Nephron progenitor cell (in vitro differentiated cells): Measurements from ENCODE around the gene LYZL4.

ENCODE experiments used
- DNase-seq: peaks from one replicate; pipeline ENCODE4 v3.0.0; 2021
- H3K27ac Mint-ChIP-seq: 2 replicates; pipeline ENCODE4 v1.8.0; 2021; ENCODE audit warnings: mild to moderate bottlenecking, moderate library complexity, mixed read lengths
- H3K27me3 Mint-ChIP-seq: 2 replicates; pipeline ENCODE4 v1.8.0; 2021; ENCODE audit warnings: mild to moderate bottlenecking, low read depth, mixed read lengths; ENCODE audit not compliant: poor library complexity
- H3K36me3 Mint-ChIP-seq: 2 replicates; pipeline ENCODE4 v1.8.0; 2021; ENCODE audit warnings: low read depth, mixed read lengths
- H3K4me1 Mint-ChIP-seq: 2 replicates; pipeline ENCODE4 v1.8.0; 2021; ENCODE audit warnings: mixed read lengths
- H3K4me3 Mint-ChIP-seq: 2 replicates; pipeline ENCODE4 v1.8.0; 2021; ENCODE audit warnings: mild to moderate bottlenecking, moderate library complexity, mixed read lengths
- H3K9me3 Mint-ChIP-seq: 2 replicates; pipeline ENCODE4 v1.8.0; 2021; ENCODE audit warnings: mild to moderate bottlenecking, moderate library complexity, mixed read lengths
- TF ChIP-seq, protein P1 (sequence below): fragments of 200-600 bp; sonication (generic); IDR thresholded peaks from 2 replicates; pipeline ENCODE4 v1.5.0; 2021; ENCODE audit warnings: antibody characterized with exemption

The LYZL4 gene

DNA sequence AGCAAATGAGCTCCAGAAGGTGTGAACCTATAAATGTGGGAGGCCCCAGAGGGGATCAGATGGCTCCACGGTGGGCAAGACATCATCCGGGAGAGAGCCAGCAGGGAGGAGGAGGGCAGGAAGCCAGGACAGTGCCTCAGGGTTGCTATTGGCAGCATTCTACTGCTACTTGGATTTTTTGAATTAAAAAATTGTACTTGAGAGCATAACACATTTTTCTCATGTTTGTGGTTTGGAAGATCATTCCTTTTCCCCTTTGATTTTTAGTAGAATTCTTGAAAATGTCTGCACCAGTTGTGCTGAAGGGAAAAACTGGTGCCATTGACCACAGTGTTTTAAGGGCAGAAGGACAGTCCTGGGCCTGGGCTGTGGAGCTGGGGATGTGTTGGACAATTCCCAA, 59.2 kb downstream of the LYZL4 start:
- Mint-ChIP-seq H3K27me3 (peaks cover 4% of the 10 kb centered on the region), H3K4me3 (no peak overlapping the region), H3K36me3 (no peaks in the 10 kb centered on the region), H3K4me1 (no peaks in the 10 kb centered on the region), H3K9me3 (peaks cover 11% of the 10 kb centered on the region), H3K27ac (no peak overlapping the region)
- TF ChIP-seq, protein P1, sequence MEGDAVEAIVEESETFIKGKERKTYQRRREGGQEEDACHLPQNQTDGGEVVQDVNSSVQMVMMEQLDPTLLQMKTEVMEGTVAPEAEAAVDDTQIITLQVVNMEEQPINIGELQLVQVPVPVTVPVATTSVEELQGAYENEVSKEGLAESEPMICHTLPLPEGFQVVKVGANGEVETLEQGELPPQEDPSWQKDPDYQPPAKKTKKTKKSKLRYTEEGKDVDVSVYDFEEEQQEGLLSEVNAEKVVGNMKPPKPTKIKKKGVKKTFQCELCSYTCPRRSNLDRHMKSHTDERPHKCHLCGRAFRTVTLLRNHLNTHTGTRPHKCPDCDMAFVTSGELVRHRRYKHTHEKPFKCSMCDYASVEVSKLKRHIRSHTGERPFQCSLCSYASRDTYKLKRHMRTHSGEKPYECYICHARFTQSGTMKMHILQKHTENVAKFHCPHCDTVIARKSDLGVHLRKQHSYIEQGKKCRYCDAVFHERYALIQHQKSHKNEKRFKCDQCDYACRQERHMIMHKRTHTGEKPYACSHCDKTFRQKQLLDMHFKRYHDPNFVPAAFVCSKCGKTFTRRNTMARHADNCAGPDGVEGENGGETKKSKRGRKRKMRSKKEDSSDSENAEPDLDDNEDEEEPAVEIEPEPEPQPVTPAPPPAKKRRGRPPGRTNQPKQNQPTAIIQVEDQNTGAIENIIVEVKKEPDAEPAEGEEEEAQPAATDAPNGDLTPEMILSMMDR: no peak
- no peak for DNase-seq

DNA sequence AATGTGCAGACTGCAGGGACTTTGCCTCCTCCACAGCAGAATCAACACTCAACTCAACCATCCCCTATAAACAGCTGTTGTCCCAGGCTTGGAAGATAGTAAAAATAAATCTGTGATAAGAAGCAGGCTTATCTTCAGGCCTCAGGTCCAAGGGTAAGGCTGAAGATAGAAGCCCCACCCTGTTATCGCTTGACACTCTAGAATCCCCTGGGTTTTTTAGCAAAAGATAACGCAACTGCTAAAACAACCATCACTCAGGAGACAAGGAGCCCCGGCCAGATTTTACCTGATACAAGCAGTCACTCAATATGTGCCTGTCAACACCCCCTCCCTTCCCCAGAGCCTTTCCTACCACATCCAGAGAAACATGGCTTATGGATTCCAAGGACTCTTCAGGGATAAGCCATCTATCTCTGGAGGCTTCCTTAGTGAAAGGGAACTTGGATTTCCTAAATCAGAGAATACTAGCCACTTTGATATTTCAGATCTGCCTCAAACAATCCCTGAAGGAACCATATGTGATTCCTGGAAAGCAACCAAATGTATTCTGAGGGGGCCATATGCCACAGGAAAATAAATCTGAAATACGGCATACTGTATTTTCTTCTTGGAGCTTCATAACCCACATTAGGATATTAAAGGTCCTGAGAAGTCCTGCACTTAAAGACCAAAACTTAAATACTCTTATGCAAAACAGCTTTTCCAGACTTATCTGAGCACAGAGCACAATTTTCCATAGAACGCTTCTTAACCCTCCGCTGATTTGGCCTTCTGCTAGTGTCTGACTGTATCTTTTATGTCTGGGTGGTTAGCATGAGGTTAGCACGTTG, 60.4 kb downstream of the LYZL4 start:
- Mint-ChIP-seq H3K27ac (no peak overlapping the region), H3K4me1 (no peaks in the 10 kb centered on the region), H3K4me3 (no peak overlapping the region), H3K27me3 (peaks cover 4% of the 10 kb centered on the region), H3K36me3 (no peaks in the 10 kb centered on the region), H3K9me3 (peaks cover 8% of the 10 kb centered on the region)
- TF ChIP-seq, protein P1: no peak
- no peak for DNase-seq

DNA sequence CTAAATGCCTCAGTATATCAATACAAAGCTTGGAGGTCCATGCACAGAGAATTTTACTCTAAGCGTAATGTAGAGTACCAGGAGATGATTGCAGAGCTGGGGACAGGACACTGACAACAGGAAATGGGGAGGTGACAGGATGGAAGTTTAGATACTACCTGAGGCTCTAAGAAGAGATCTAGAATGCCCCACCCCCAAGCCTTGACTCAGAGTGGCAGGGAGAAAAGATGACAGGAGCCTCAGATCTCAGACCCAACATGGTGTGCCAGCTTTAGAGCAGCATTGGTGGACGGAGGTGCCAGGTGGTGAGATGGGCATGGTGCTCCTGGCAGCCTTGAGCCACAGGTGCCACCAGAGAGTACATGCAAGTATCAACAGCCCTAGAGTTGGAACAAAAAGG, 62.5 kb downstream of the LYZL4 start:
- Mint-ChIP-seq H3K4me3 (no peak overlapping the region), H3K9me3 (peaks cover 8% of the 10 kb centered on the region), H3K27me3 (no peaks in the 10 kb centered on the region), H3K36me3 (no peaks in the 10 kb centered on the region), H3K27ac (no peak overlapping the region), H3K4me1 (no peaks in the 10 kb centered on the region)
- TF ChIP-seq, protein P1: no peak
- no peak for DNase-seq
